Left hindlimb (tissue), 1 donor: Measurements from ENCODE around the gene L2HGDH.
"Not testable (repeated sequence)": the region's sequence is repeated elsewhere in the genome, so short reads cannot be mapped to it uniquely, and the experiment has no call there.

Experiments used
- DNase-seq: peaks from one replicate; pipeline ENCODE4 v3.0.0-alpha.2; 2018

Gene L2HGDH

DNA sequence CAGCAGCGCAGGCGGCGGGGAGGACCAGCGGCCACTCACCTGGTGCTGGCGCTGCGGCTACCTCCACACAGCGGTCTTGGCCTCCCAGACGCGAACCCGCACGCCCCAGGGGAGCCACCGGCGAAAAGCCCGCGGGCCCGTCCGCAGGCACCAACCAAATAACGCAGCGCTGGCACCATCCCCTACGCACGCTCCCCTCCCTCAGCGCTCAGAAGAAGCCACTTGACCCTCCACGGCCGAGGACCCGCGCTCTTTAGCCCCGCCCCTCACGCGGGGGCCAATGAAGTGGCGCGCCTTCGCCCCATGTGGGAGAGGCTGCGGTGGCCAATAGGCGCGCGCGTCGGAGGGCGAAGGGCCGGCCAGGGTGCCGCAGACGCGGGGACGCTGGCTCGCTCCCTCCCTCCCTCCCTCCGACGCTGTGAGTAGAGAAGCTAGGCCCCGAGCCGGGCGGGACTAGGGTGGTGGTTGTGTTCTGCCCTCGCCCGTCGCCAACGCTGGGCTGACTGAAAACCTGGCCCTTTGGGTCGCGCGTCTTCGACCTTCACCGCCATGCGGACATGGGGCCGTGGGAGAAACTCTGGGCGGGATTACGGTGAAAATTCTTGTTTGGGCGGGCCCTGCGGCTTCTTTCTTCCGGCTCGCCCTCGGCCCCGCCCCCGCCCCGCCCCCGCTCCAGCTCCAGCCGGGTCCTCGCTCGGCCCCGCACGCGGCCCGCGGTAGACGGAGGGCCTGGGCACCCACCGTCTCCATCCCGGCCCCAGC lies at the start of gene L2HGDH, which contains the start of gene DMAC2L:
L2HGDH (minus strand) TSS at position 258 of the 762 bp plus-strand sequence; CDS start at position 179, 79 bp downstream.
DMAC2L (plus strand) TSS at position 353 of the 762 bp plus-strand sequence. CDS start 9,164 bp downstream, outside the sequence.
- DNase-seq: peak; percentile 95

DNA sequence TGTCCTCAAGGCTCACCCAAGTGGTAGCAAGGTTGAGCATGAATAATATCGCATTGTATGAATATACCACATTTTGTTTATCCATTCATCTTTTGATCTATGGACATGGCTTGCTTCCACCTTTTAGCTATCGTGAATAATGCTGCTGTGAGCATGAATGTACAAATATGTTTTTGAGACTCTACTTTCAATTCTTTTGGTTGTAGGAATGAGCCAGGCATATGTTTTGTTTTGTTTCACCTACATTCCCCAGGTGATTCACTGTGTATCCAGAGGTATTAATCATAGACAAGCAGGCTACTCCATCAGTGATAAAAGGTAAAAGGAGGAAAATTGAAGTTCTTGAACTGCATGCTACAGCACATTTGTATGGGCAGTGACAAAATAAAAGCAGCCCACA lies 48.8 kb upstream of the L2HGDH start:
- no peak for DNase-seq

DNA sequence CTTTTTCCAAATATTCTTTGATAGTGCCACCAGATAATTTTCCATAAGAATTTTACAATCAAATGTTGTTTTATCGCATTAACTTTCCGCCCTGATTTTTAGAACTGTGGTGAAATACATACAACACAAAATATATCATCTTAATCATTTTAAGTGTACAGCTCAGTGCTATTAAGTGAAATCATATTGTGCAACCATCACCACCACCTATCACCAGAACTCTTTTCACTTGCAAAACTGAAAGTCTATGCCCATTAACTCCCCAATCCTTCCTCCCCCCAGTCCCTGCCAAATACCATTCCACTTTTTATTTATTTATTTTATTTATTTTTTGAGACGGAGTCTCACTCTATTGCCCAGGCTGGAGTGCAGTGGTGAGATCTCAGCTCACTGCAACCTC lies 48.1 kb upstream of the L2HGDH start:
- DNase-seq: no peak

DNA sequence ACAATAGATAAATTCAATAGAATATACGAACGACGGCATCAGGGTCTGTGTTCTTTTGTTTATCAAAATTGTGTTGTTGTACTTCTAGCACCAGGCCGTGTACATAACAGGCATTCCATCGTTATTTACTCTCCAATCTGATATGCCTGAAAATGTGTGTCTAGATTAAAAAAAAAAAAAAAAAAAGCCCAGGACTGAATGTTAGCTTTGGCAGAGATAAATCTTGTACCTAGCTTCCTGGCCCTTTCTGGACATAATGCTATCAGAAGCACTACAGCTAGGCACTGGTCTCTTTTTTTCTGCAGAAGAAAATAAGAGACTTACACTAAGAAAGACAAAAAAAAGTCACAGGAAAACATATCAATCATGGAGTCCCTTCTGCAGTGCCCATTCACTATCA lies 47.6 kb upstream of the L2HGDH start:
- DNase-seq: no peak

DNA sequence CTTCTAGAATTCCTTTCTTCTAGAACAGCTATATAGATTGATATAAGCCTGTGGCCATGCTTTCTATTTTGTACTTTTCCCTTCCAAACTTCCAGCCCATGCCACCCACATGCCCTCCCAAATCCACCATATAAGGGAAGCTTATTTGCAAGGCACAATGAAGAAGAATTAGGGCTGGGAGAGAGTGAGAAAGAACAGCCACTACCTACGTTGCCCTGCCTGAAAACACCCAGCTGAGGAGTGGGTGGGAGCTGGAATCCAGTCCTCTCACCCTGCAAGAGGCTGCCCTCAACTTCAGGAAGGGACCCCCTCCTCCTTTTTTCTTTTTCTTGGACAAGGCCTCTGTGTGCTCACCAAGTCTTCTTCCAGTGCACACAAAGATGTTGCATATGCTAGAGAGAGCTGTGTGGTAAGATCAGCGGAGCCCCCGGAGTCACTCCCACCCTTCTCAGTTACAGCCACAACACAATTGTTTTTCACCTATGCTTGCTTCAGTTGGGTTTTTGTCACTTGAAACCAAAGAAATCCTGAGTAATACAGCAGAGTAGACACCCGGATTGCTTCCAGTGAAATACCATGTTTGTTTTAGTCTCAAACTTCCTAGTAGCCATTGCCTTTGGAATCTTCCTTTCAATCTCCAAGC lies 45.8 kb upstream of the L2HGDH start:
- no peak for DNase-seq

DNA sequence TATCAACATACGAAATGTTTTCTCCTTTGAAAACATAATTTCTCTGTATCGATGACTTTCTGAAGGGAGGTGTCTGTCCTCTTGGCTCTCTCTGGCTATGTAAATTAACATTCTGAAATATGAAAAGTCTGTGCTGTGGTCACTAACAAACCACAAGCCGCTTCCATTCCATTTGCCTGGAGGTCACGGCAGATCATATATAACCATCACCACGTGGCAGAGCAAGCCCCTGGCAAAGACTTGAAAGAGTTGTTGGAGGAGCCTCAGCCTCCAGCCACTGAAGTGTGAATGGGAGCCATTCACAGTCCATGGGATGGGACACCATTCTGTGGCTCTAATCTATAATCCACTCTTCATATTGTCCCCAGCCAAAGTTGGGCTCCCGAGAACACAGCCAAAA lies 45.1 kb upstream of the L2HGDH start:
- DNase-seq: no peak

DNA sequence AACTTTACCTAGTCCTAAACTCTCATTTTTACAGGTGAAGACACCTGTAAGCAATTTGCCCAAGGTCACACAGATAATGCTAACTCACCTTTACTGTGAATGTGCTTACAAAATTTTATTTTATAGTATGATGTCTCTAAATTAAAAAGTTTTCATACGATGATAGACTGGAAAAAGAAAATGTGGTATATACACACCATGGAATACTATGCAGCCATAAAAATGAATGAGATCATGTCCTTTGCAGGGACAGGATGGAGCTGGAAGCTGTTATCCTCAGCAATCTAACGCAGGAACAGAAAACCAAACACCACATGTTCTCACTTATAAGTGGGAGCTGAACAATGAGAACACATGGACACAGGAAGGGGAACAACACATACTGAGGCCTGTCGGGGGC lies 44.3 kb upstream of the L2HGDH start:
- not testable (repeated sequence) for DNase-seq

DNA sequence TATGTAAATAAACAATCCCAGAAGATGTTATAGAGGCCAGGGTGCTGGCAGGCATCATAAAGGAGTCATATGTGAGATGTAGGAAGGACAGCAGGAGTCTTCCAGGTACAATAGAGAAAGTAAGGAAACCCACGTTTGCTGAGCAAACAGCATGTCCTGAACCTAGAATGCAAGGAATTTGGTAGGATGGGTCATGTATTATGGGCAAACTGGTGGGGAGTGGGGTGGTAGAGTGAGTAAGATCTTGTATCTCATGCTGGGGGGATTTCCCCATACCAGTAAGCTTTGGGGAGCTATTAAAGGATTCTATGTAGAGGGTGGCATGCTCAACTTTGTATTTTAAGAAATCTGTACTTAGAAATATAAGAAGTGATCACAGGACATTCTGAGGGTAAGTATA lies 43.7 kb upstream of the L2HGDH start:
- DNase-seq: no peak

DNA sequence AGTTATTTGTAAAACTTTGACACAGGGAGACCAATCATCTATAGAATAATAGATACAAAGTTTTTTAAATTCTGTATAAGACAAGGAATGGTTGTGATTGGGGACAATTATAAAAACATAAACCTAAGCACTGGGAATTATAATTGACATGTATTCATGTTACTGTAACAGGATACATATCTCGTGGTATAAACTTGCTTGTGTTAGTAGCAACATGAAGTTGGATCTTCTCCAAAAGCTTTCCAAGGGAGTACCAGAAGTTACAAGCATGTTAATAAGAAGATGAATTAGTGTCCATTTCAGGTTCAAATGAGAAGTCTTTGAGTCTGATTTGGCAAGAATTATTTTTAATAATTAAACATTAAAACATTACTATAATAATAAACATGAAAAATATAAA lies 42.5 kb upstream of the L2HGDH start:
- no peak for DNase-seq

DNA sequence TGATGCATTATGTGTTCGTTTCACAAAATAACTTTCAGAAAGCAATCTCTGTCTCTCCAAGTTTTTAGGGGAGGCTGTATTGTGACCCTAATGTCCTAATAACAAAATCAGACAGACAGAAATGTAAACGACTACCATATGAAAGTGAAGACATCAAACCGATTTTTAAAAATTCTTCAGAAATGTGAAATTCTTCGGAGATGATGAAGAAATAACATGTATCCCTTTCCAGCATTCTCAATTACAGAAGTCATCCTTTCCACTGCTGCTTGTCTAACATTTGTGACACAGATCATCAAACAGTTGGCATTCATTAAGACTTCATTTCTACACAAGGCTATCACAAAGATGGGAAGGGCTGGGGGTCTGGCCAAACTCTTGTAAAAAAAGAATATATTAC lies 41.1 kb upstream of the L2HGDH start:
- no peak for DNase-seq

DNA sequence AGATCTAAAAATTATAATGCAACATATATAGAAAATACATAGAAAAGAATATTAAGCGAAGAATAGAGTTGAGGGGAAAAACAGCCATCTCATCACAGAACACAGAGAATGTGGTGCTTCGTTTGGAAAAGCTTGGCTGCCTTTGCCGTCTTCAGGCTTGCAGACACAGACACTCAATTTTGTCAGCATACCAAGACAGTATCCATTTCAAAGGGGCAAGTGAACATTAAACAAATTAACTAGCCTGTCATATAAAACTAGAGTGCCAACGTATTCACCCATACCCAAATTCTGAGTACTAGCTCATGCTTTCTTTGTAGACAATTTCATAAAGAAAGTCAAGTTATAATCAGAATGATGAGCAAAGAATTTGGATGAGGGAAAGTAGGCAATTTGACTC lies 40.6 kb upstream of the L2HGDH start:
- DNase-seq: no peak

DNA sequence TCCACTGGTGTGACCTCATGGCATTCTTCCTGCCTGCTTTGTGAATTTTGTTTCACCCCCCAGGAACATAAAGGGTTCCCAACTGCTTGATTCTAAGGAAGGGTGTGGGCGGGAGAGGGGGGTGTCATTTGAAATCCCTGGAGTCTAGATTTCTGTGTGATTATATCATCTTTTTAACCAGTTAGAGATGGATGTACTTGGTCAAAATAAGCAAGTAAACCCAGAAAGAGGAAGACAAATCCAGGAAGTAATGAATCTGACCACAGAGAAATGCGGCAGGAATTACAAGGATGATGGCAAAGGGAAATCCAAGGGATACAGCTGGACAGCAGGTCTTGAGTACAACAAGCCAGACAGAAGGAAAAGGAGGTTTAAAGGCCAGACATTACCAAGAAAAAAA lies 38.9 kb upstream of the L2HGDH start:
- DNase-seq: no peak

DNA sequence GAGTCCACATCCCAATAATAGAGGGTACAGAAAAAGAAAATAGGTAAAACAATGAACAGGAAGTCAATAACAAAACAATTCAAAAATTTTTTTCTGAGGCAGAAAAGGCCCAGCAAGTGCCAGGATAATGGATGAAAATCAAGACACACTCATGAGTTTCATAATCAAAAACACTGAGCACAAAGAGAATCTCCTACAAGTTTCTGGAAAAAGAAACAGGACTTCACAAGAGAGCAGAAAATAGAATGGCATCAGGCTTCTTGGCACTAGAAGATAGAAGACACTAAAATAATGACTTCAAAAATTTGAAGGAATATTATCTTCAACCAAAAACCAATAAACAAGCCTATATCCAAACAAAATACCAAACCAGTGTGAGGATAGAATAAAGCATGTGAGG lies 36.9 kb upstream of the L2HGDH start:
- DNase-seq: no peak

DNA sequence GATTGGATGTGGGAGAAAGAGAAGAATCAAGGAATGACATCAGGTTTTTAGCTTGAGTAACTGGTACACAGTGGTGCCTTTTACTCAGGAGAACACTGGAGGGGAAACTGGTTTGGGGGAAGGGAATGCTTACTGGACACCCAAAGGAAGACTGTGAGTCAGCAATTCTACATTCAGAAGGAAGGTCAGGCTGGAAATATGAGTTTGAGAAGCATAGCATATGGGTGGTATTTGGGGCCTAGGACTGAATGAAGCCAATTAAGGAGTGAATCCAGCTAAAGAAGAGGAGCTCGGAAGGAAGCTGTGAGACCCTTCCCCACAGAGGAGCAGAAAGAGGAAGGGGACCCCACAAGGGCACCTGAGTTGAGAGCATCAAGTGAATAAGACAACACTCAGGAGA lies 35.5 kb upstream of the L2HGDH start:
- no peak for DNase-seq

DNA sequence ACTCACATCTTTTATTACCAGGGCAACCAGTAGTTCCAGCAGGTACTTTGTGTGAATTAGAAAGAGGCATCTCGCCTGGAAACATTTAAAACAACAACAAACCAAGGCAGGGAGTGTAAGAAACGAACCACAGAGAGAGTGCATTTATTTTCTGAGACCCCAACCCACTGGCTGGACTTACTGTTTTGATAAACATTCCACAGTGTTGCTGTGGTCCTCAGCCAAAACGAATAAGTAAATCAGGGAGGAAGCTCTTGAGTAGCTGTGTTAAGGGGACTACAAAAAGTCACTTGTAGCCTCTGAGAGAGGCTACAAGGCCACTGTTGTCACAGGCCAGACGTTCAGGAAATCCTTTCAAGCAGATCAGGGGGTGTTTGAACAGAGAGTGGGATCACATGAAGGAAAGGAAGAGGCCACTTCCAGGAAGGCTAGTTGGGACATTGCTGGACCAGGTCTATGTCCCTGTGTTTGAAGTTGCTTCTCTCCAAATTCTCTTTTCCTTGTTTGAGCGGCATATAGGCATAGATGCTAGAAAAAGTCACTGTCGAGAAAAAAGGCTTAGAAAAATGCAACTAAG lies 33.9 kb upstream of the L2HGDH start:
- DNase-seq: no peak

DNA sequence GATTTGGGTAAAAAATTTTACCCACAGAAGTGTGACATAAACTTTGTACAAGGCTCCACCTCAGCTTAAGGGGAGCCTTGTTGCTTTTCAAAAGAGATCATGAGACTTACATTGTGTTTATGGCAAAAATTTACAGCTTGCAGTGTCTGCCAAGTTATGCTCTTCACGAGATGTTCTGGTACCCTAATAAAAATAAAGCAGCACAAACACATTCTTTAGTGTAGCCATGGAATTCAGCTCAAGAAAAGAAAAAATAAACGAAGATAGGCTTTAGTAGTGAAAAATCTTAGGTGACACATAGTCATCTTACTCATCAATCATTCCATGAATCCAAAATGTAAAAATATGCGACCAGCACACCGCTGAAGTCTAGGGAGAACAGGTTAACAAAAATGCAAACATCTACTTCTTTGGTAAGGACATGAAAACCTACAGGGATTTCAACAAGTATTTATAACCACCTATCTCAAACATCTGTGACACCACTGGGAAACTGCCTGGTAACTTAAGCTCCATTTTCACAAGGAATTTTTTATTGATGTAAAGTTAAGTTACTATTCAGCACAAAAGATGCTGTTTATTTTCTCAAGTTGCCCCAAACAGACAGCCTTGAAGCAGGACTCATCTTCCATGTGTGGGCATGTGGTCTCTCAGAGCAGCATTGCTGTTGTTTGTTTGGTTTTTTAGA lies 33.0 kb upstream of the L2HGDH start:
- no peak for DNase-seq

DNA sequence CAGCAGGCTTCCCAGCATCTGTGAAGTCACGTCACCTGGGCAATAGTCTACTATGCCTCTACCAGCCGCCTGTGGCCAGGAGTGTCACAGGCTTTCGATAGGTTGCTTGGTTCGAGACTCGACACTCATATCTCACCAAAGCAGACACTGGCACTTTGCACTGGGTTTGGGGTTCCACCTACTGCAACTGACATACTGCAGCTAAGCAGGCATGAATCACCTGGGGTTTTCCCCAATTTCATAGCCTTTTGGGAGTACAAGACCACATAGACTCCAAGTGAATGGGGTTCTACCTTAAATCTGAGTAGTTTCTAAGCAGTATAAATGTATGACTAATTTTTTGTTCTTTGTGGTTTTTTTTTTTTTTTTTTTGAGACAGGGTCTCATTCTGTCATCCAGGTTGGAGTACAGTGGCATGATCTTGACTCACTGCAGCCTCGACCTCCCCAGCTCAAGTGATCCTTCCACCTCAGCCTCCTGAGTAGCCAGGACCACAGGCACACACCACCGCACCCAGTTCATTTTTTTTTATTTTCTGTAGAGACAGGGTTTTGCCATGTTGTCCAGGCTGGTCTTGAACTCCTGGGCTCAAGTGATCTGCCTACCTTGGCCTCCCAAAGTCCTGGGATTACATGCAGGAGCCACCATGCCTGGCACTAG lies 32.2 kb upstream of the L2HGDH start:
- DNase-seq: no peak

DNA sequence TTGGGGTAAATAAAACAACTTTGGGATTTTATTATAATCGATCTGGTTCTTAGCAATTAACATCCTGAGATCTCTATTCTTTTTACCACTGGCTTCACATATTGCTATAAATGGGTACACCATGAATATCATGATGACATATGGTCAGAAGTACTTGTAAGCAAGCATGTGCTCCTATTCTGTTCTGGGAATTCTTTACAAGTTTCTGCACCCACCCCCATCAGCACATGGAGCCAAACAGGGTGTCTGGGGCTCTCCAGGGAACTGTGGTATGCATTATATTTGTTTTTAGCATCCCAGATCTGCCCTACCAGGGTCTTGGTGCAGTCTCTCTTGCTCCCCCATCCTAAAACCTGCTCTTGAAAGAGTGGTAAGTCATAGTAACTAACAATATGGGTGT lies 31.4 kb upstream of the L2HGDH start:
- DNase-seq: no peak

DNA sequence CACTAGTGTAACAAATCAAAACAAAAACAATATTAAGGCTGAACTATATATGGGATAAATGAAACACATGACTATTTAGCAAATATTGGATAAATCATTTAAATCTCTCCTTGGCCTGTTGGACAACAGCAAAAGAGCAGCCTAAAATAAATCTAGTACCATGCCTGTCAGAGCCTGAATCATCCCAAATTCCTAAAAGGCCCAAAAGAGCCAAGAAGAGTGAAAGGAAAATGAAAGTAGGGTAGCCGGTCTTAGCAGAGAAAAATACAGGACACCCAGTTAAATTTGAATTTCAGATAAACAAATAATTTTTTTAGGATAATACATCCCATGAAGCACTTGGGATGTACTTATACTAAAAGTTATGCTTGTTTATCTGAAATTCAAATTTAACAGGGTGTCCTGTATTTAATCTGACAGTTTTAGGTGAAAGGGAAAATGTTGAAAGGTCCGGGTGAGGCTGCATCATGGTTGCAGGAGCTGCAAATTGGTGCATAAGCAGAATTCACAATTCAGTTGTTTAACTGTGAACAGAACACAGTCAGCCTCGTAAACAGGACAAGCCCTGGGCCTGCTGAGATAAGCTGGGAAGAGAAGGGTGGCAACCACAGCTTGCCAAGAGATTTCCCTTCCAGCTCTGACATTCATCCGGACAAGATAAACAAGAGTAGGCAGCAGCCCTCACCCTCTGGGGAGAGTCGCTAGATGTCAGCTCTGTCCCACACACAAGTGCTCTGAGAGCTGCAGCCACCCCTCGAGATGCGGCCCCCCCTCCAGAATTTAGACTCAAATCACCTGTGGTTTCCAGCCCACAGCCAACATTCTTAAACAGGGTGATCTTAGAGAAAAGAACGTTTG lies 30.4 kb upstream of the L2HGDH start:
- peak; percentile 63 for DNase-seq

DNA sequence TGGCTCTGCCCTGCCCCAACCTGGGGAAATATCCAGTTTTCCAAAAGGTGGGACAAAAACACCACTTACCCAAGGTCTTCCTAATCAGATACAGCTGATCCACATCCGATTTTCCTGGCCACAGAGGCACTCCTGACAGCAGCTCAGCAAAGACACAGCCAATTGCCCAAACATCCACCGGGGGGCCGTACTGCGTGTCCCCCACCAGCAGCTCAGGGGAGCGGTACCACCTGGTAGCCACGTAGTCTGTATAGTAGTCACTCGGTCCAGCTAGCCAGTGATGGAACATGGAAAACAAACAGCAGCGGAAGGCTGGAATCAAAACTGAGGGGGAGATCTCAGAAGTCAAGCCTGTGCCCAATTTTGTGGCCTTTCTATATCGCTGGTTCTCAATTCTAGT lies 28.9 kb upstream of the L2HGDH start:
- no peak for DNase-seq

DNA sequence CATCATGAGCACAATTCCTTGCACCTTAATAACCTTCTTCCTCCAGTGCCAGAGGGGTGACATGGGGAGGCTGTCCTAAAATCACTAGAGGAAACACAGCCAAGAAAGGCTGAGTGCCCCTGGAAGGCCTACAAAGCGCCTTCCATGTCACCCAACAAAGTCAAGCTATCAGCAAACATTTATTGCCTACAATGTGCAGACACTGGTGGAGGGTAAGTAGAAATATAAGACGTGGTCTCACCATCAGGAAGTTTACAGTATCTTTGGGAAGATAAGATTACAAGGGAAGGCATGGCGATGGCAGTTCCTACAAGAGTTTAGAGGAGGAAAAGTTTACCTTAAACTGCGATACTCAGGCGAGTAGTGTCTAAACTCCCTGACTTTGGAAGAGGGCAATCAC lies 28.0 kb upstream of the L2HGDH start:
- no peak for DNase-seq

DNA sequence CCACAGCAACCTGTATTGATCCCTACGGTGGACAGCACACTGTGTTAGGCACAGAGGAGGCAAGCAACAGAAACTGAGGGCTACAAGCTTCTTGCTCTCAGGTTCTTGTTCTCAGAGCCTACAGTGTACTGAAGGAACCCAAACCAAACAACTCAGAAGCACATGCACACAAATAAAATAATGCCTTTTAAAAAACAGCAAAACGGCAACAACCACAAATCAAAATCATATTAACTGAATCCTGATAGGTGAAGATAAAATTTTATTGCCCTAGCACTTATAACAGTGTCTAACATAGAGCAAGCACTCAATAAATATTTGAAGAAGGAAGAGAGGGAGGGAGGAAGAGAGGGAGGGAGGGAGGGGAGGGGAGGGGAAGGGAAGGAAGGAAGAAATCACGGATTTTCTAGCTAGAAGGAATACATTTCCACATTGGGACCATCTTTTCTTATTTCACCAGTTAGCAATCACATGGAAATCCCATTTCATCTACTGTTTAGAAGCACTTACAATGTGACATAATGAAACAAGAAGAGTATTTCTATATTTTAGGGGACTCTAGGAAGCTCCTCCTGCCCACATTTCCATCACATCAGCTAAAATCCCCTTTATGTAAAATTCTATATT lies 27.3 kb upstream of the L2HGDH start:
- DNase-seq: no peak
